ENCODE measurements around the gene TSHR.

DNA sequence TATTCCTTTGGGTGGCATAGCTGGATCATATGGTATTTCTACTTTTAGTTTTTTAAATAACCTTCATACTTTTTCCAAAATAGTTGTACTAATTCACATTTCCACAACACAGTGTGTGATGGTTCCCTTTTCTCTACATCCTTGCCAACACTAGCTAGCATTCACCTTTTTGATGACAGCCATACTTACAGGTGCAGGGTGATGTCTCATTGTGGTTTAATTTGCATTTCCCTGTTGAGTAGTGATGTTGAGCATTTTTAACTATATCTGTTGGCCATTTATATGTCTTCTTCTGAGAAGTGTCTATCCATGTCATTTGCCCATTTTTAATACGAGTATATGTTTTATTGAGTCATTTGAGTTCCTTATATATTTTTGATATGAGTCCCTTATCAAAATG is 96.1 kb downstream of the TSHR start:
- TF ChIP-seq, protein P1, sequence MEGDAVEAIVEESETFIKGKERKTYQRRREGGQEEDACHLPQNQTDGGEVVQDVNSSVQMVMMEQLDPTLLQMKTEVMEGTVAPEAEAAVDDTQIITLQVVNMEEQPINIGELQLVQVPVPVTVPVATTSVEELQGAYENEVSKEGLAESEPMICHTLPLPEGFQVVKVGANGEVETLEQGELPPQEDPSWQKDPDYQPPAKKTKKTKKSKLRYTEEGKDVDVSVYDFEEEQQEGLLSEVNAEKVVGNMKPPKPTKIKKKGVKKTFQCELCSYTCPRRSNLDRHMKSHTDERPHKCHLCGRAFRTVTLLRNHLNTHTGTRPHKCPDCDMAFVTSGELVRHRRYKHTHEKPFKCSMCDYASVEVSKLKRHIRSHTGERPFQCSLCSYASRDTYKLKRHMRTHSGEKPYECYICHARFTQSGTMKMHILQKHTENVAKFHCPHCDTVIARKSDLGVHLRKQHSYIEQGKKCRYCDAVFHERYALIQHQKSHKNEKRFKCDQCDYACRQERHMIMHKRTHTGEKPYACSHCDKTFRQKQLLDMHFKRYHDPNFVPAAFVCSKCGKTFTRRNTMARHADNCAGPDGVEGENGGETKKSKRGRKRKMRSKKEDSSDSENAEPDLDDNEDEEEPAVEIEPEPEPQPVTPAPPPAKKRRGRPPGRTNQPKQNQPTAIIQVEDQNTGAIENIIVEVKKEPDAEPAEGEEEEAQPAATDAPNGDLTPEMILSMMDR (IDR thresholded peaks at IDR 0.05; ENCODE audit: poor library complexity): no peak
- no peak for TF ChIP-seq EZH2 (IDR thresholded peaks at IDR 0.05; ENCODE audit: borderline replicate concordance)
